ENCODE measurements around the gene PEAR1.

PEAR1 gene

DNA sequence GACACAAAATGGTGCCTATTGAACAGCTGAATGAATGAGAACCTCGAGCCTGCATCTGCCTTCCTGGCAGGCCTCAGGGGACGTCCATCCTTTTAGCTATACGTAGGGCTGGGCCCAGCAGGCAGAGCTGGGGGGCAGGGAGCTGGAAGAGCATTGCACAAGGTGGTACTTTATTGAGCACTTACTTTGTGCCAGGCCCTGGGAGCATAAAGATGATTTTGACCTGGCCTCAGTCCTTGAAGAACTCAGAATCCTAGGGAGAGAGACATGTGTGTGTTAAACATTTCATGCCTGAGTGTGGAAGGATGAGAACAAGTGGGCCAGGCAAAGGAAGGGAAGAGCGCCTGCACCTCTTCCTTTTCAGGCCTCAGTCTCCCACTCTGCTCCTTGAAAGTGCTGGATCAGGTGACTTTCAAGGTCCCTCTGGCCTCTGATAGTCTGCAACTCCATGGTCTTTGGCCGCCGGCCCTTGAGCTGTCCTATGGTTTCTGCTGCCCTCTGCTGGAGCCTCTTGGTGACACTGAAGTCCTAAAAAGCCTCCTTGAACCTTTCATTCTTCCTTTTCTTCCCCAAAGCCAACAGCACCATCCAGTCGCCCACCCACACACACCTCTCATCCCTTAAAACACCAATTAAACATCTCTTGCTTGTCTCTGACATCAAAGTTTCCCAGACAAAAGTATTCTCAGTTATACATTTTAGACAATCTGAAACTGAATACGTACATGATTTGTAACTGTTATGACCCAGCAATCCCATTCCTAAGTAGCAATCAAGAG is 3.5 kb upstream of the PEAR1 start:
- Histone ChIP-seq H3K4me3 (replicated peaks; ENCODE audit: insufficient read depth, low read length) (no peak overlapping the region), H3K27me3 (ENCODE audit: insufficient read depth, poor library complexity, severe bottlenecking) (peaks cover 28% of the 10 kb centered on the region), H3K27ac (replicated peaks) (no peak overlapping the region)
- no peak for TF ChIP-seq POLR2AphosphoS5 (IDR thresholded peaks at IDR 0.05; ENCODE audit: low read depth)
- TF ChIP-seq GABPA (IDR thresholded peaks at IDR 0.05; ENCODE audit: low read depth) = no peak
- TF ChIP-seq, protein P1, sequence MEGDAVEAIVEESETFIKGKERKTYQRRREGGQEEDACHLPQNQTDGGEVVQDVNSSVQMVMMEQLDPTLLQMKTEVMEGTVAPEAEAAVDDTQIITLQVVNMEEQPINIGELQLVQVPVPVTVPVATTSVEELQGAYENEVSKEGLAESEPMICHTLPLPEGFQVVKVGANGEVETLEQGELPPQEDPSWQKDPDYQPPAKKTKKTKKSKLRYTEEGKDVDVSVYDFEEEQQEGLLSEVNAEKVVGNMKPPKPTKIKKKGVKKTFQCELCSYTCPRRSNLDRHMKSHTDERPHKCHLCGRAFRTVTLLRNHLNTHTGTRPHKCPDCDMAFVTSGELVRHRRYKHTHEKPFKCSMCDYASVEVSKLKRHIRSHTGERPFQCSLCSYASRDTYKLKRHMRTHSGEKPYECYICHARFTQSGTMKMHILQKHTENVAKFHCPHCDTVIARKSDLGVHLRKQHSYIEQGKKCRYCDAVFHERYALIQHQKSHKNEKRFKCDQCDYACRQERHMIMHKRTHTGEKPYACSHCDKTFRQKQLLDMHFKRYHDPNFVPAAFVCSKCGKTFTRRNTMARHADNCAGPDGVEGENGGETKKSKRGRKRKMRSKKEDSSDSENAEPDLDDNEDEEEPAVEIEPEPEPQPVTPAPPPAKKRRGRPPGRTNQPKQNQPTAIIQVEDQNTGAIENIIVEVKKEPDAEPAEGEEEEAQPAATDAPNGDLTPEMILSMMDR (IDR thresholded peaks at IDR 0.05; ENCODE audit: insufficient read depth, low read length) = peak; percentile 63
- DNase-seq (ENCODE audit: low read depth in 1 of 2, low spot score in 1 of 2) = peak; percentile 57 to 66

- H3K27ac ChIP-seq (replicated peaks) = no peak overlapping the region
- TF ChIP-seq SPI1 (IDR thresholded peaks at IDR 0.05; ENCODE audit: borderline replicate concordance, low read depth) = no peak
- TF ChIP-seq, protein P1 (IDR thresholded peaks at IDR 0.05; ENCODE audit: insufficient read depth, low read length) = peak; percentile 49
- no peak overlapping the region for H3K4me3 ChIP-seq (replicated peaks; ENCODE audit: insufficient read depth, low read length)
- DNase-seq (ENCODE audit: low read depth in 1 of 2, low spot score in 1 of 2) = peak; percentile 53 to 80
- peaks cover 30% of the 10 kb centered on the region for H3K27me3 ChIP-seq (ENCODE audit: insufficient read depth, poor library complexity, severe bottlenecking)
Observed at GRCh38 chr1:156892190-156893047, 1.1 kb upstream of the PEAR1 start.

DNA sequence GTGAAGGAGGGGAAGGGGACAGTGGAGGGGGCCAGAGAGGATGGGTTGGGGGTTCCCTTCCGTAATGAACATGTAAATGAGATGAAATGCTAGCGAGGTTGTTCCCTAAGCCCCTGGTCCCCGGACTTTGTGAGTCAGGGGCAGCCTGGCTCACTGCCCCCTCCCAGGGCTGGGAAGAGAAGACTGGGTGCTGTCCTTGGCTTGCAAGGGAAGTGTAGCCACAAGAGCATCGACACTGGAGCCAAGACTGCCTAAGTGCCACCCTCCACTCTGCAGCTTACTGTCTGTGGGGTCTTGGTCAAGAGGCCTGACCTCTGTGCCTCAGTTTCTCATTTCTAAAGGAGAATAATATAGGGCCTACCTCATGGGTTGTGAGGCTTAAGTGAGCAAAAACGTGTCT is 483 bp downstream of the PEAR1 start:
- Histone ChIP-seq H3K4me3 (replicated peaks; ENCODE audit: insufficient read depth, low read length) (no peak overlapping the region), H3K27ac (replicated peaks) (no peak overlapping the region), H3K27me3 (ENCODE audit: insufficient read depth, poor library complexity, severe bottlenecking) (peaks cover 30% of the 10 kb centered on the region)
- DNase-seq (ENCODE audit: low read depth in 1 of 2, low spot score in 1 of 2) = no peak
- TF ChIP-seq, protein P1 (IDR thresholded peaks at IDR 0.05; ENCODE audit: insufficient read depth, low read length) = no peak
- TF ChIP-seq SPI1 (IDR thresholded peaks at IDR 0.05; ENCODE audit: borderline replicate concordance, low read depth) (no peak), GABPA (IDR thresholded peaks at IDR 0.05; ENCODE audit: low read depth) (no peak), POLR2AphosphoS5 (IDR thresholded peaks at IDR 0.05; ENCODE audit: low read depth) (no peak)
- TF ChIP-seq, protein P2, sequence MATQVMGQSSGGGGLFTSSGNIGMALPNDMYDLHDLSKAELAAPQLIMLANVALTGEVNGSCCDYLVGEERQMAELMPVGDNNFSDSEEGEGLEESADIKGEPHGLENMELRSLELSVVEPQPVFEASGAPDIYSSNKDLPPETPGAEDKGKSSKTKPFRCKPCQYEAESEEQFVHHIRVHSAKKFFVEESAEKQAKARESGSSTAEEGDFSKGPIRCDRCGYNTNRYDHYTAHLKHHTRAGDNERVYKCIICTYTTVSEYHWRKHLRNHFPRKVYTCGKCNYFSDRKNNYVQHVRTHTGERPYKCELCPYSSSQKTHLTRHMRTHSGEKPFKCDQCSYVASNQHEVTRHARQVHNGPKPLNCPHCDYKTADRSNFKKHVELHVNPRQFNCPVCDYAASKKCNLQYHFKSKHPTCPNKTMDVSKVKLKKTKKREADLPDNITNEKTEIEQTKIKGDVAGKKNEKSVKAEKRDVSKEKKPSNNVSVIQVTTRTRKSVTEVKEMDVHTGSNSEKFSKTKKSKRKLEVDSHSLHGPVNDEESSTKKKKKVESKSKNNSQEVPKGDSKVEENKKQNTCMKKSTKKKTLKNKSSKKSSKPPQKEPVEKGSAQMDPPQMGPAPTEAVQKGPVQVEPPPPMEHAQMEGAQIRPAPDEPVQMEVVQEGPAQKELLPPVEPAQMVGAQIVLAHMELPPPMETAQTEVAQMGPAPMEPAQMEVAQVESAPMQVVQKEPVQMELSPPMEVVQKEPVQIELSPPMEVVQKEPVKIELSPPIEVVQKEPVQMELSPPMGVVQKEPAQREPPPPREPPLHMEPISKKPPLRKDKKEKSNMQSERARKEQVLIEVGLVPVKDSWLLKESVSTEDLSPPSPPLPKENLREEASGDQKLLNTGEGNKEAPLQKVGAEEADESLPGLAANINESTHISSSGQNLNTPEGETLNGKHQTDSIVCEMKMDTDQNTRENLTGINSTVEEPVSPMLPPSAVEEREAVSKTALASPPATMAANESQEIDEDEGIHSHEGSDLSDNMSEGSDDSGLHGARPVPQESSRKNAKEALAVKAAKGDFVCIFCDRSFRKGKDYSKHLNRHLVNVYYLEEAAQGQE (IDR thresholded peaks at IDR 0.05; ENCODE audit: insufficient replicate concordance, low read depth) = no peak

DNA sequence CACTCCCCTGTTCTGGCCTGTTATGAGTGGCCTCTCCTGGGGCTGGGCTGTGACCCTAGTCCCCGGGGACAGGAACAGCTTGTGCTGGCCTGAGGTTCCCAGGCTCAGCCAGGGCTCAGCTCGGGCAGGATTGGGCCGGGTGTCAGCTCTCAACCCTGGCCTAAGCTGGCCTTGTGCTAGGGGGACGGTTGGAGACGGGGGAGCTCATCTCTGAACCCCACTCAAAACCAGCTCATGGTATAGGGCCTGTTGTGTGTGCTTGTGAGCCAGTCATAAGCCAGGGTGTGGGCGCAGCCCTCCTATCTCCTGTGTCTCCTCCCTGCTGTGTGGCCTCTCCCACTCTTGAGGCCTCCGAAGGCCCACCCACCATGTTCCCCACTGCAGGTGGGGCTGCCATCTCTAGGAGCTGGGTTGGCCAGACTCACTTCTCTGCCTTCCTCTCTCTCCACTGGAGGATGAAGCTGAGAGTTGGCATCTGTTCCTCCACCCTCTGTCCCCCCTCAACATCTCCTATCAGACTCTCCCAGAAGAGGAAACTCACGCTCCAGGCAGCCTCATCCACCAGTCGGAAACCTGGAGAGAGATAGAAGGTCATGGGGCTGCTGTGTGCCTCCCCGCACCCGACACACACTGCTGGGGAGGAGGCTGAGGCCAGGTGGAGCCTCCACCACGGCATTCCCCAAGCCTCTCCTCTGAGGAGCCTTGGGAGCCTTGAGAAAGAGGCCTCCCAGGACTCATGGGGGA is 1.4 kb downstream of the PEAR1 start:
- TF ChIP-seq, protein P1 (IDR thresholded peaks at IDR 0.05; ENCODE audit: insufficient read depth, low read length) = no peak
- TF ChIP-seq GABPA (IDR thresholded peaks at IDR 0.05; ENCODE audit: low read depth) = no peak
- TF ChIP-seq, protein P2 (IDR thresholded peaks at IDR 0.05; ENCODE audit: insufficient replicate concordance, low read depth) = no peak
- no peak for TF ChIP-seq POLR2AphosphoS5 (IDR thresholded peaks at IDR 0.05; ENCODE audit: low read depth)
- TF ChIP-seq SPI1 (IDR thresholded peaks at IDR 0.05; ENCODE audit: borderline replicate concordance, low read depth) = no peak
- H3K4me3 ChIP-seq (replicated peaks; ENCODE audit: insufficient read depth, low read length) = no peak overlapping the region
- no peak overlapping the region for H3K27ac ChIP-seq (replicated peaks)
- no peak for DNase-seq (ENCODE audit: low read depth in 1 of 2, low spot score in 1 of 2)
- peaks cover 30% of the 10 kb centered on the region for H3K27me3 ChIP-seq (ENCODE audit: insufficient read depth, poor library complexity, severe bottlenecking)
